HG03103 (cell line): Measurements from ENCODE around the gene RPRD2.

Experiments used
- ATAC-seq: cut with Tn5 transposase; IDR thresholded peaks from one replicate; pipeline ENCODE4 v1.9.1; 2021; ENCODE audit warnings: low read depth; ENCODE audit not compliant: unreplicated experiment

The RPRD2 gene

GRCh38 chr1:150466964-150467363, 103.0 kb downstream of the RPRD2 start:
- ATAC-seq, result no peak

- ATAC-seq, result no peak
These were observed 105.3 kb downstream of the RPRD2 start for GRCh38 chr1:150469291-150469690.

- ATAC-seq, result no peak
These were observed 108.8 kb downstream of the RPRD2 start for GRCh38 chr1:150472601-150473200.

GRCh38 chr1:150473659-150474058, 109.7 kb downstream of the RPRD2 start:
- no peak for ATAC-seq

GRCh38 chr1:150474869-150475268, 110.9 kb downstream of the RPRD2 start:
- ATAC-seq, result no peak

GRCh38 chr1:150476754-150477153, 112.8 kb downstream of the RPRD2 start:
- ATAC-seq, result no peak

- ATAC-seq, result no peak
These were observed 113.4 kb downstream of the RPRD2 start for GRCh38 chr1:150477320-150477719.

GRCh38 chr1:150477733-150478132, 113.8 kb downstream of the RPRD2 start:
- no peak for ATAC-seq

- no peak for ATAC-seq
These were observed 115.4 kb downstream of the RPRD2 start for GRCh38 chr1:150479370-150479769.

GRCh38 chr1:150479927-150480352, 116.0 kb downstream of the RPRD2 start:
- no peak for ATAC-seq

GRCh38 chr1:150484431-150484830, 120.5 kb downstream of the RPRD2 start:
- ATAC-seq, result no peak

GRCh38 chr1:150484861-150485260, 120.9 kb downstream of the RPRD2 start:
- ATAC-seq, result no peak

- ATAC-seq, result peak; percentile 99
These were observed 123.2 kb downstream of the RPRD2 start, which contains the start of gene TARS2 for GRCh38 chr1:150486966-150487762. Gene TARS2 (plus strand): TSS chr1:150487419. CDS start chr1:150487451, 32 bp downstream.

- no peak for ATAC-seq
These were observed 123.8 kb downstream of the RPRD2 start for GRCh38 chr1:150487763-150488115.

- no peak for ATAC-seq
These were observed 129.2 kb downstream of the RPRD2 start for GRCh38 chr1:150493175-150493574.

GRCh38 chr1:150498342-150498741, 134.4 kb downstream of the RPRD2 start:
- no peak for ATAC-seq

- ATAC-seq, result no peak
These were observed 141.5 kb downstream of the RPRD2 start for GRCh38 chr1:150505431-150505830.

GRCh38 chr1:150507912-150508864, 144.2 kb downstream of the RPRD2 start, which contains the start of gene ECM1:
Gene ECM1 (plus strand): TSS chr1:150508109. CDS start chr1:150508210, 101 bp downstream.
- ATAC-seq, result no peak

- ATAC-seq, result no peak
These were observed 145.0 kb downstream of the RPRD2 start for GRCh38 chr1:150508982-150509381.

- no peak for ATAC-seq
These were observed 147.6 kb downstream of the RPRD2 start for GRCh38 chr1:150511551-150511950.
